ENCODE data around the gene FCRL1. TPM values are rescaled to one million over a fixed set of nuclear protein-coding genes. Genes with fewer than 3 reads are reported as not detected.

FCRL1 gene
- total and polyA plus RNA-seq, 2 donors: 0.61 to 4.0 TPM

DNA sequence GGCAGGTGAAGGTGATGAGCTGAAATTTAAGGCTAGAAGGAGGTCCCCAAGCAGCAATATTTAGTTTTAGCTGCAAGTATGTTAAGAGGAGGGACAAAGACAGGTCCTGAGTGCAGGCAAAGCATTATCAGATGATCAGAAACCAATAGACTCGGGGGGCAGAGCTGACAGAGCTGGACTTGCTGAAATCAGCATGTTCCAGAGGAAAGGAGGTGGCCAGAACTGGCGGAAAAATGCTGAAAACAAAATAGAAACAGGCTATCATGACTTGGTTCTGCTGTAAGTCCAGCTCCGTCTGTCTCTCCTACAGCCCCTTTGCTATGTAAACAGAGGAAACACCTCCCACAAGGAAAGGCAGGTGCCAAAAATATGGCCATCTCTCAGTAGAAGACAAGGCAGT, 21.8 kb upstream of the FCRL1 start, which contains the start of gene CD5L:
Gene CD5L, minus strand, starts transcription at position 101 of the 400 bp plus-strand sequence. CDS start 107 bp downstream, outside the sequence.
- no peaks in the 10 kb centered on the region for H3K36me3 ChIP-seq (ENCODE audit: control insufficient read depth in 2 of 2, insufficient read depth in 2 of 2, low read length in 1 of 2)
- H3K4me1 ChIP-seq (ENCODE audit: control insufficient read depth in 2 of 2, insufficient read depth in 2 of 2, low read length in 2 of 2): no peaks in the 10 kb centered on the region
- H3K9me3 ChIP-seq (ENCODE audit: control insufficient read depth in 2 of 2, insufficient read depth in 1 of 2, low read length in 1 of 2): no peaks in the 10 kb centered on the region
- H3K27ac ChIP-seq (ENCODE audit: low read depth in 1 of 2, low read length in 1 of 2): no peak within 1 kb of the TSS
- 90% methylated on average over 3 of the region's 3 CpGs for WGBS
- H3K27me3 ChIP-seq (ENCODE audit: control insufficient read depth in 2 of 2, insufficient read depth in 1 of 2, low read length in 1 of 2): no peaks in the 10 kb centered on the region
- H3K4me3 ChIP-seq (ENCODE audit: low read length in 2 of 2): no peak within 1 kb of the TSS
- no peak for DNase-seq (ENCODE audit: low read depth in 6 of 9, low spot score in 9 of 9)

DNA sequence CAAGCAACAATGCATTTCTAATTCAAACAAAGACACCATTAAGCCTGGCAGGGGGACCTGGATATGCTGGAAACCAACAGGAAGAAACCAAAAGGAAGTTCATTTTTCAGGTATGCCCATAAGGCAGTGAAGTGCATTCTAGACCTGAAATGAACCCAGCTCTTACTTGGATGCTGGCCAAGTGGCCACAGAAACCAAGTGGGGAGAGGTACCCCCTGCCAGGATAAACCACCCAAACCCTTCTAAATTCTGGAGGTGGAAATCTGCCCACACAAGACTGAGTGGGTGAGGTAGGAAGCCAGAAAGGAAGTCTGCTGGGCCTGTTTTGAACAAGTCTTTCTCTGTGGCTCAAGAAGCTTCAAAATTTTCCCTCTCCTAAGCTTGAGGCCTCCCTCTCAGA, 19.0 kb upstream of the FCRL1 start:
- H3K4me1 ChIP-seq (ENCODE audit: control insufficient read depth in 2 of 2, insufficient read depth in 2 of 2, low read length in 2 of 2): no peaks in the 10 kb centered on the region
- peaks cover 0 to 2% of the 10 kb centered on the region in 2 donors for H3K27me3 ChIP-seq (ENCODE audit: control insufficient read depth in 2 of 2, insufficient read depth in 1 of 2, low read length in 1 of 2)
- H3K4me3 ChIP-seq (ENCODE audit: low read length in 2 of 2): no peak overlapping the region
- H3K36me3 ChIP-seq (ENCODE audit: control insufficient read depth in 2 of 2, insufficient read depth in 2 of 2, low read length in 1 of 2): no peaks in the 10 kb centered on the region
- no peak for DNase-seq (ENCODE audit: low read depth in 6 of 9, low spot score in 9 of 9)
- H3K9me3 ChIP-seq (ENCODE audit: control insufficient read depth in 2 of 2, insufficient read depth in 1 of 2, low read length in 1 of 2): no peaks in the 10 kb centered on the region
- no peak overlapping the region for H3K27ac ChIP-seq (ENCODE audit: low read depth in 1 of 2, low read length in 1 of 2)

DNA sequence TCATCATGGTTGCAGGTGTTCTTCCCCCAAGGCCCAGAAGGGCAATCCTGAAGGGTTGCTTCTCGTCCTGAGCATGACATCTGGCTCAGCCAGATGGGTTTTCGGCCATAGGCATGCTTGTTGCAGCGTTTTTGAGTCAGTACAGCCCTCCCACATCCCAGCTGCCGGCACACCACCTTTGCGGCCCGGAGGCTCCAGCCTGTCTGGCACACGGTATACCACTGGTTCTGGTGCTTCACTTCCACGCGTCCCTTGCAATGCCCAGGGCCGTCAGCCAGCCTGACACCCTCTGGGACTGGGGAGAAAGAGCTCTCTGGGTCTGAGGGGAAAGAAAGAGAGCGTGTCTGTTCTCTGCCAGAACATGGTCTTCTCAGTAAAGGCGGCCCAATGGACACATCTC, 14.5 kb upstream of the FCRL1 start:
- H3K4me3 ChIP-seq (ENCODE audit: low read length in 2 of 2): no peak overlapping the region
- H3K36me3 ChIP-seq (ENCODE audit: control insufficient read depth in 2 of 2, insufficient read depth in 2 of 2, low read length in 1 of 2): no peaks in the 10 kb centered on the region
- H3K27me3 ChIP-seq (ENCODE audit: control insufficient read depth in 2 of 2, insufficient read depth in 1 of 2, low read length in 1 of 2): peaks cover 0 to 2% of the 10 kb centered on the region in 2 donors
- H3K4me1 ChIP-seq (ENCODE audit: control insufficient read depth in 2 of 2, insufficient read depth in 2 of 2, low read length in 2 of 2): no peaks in the 10 kb centered on the region
- H3K27ac ChIP-seq (ENCODE audit: low read depth in 1 of 2, low read length in 1 of 2): no peak overlapping the region
- WGBS: 94% methylated on average over 12 of the region's 12 CpGs
- DNase-seq (ENCODE audit: low read depth in 6 of 9, low spot score in 9 of 9): no peak
- no peaks in the 10 kb centered on the region for H3K9me3 ChIP-seq (ENCODE audit: control insufficient read depth in 2 of 2, insufficient read depth in 1 of 2, low read length in 1 of 2)

DNA sequence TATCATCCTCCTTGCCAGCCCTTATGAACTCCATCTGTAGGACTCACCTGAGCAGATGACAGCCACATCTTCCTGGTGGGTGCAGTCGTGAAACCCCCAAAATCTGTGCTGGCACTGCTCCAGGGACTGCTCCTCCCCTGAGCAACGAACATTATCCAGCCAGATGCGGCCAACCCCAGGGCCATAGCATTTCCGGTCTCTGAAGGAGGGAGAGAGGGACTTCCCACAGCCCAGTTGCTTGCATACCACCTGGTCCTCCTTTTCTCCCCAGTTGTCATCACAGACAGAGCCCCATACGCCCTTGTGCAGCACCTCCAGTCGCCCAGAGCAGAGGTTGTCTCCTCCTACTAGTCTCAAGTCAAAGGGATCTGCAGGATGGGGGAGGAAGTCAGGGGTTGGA, 13.2 kb upstream of the FCRL1 start:
- no peaks in the 10 kb centered on the region for H3K9me3 ChIP-seq (ENCODE audit: control insufficient read depth in 2 of 2, insufficient read depth in 1 of 2, low read length in 1 of 2)
- DNase-seq (ENCODE audit: low read depth in 6 of 9, low spot score in 9 of 9): no peak
- peaks cover 0 to 2% of the 10 kb centered on the region in 2 donors for H3K27me3 ChIP-seq (ENCODE audit: control insufficient read depth in 2 of 2, insufficient read depth in 1 of 2, low read length in 1 of 2)
- H3K4me1 ChIP-seq (ENCODE audit: control insufficient read depth in 2 of 2, insufficient read depth in 2 of 2, low read length in 2 of 2): no peaks in the 10 kb centered on the region
- H3K36me3 ChIP-seq (ENCODE audit: control insufficient read depth in 2 of 2, insufficient read depth in 2 of 2, low read length in 1 of 2): no peaks in the 10 kb centered on the region
- 92% methylated on average over 6 of the region's 6 CpGs for WGBS
- H3K4me3 ChIP-seq (ENCODE audit: low read length in 2 of 2): no peak overlapping the region
- H3K27ac ChIP-seq (ENCODE audit: low read depth in 1 of 2, low read length in 1 of 2): no peak overlapping the region

DNA sequence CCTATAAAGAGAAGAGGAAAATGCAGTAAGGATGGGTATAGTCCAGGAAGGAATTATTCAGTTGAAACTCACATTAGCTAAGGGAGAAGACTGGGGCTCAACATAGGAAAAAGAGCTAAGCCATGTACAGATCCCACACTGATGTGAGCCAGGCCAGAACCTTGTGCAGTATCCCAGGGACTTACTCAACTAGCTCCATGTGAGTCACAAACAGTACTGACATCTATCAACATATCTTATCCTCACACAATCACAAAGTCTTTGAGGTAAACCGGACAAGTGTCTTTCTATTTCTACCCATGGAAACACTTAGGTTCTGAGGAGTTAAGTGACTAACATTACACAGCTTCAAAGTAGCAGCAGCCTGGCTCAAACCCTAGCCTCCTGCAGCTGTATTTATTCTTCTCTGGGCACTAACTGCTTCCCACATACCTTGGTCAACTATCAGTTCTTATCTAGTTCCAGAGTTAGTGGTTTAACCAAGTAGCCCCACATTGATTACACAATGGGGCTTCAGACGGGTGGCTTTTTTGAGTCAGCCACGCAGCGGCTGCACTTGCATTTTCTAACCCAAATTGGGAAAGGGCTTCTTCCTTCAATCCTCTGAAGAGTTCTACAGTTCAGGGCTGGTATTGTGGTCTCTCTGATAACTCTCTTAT, 12.2 kb upstream of the FCRL1 start:
- no peak overlapping the region for H3K27ac ChIP-seq (ENCODE audit: low read depth in 1 of 2, low read length in 1 of 2)
- no peaks in the 10 kb centered on the region for H3K36me3 ChIP-seq (ENCODE audit: control insufficient read depth in 2 of 2, insufficient read depth in 2 of 2, low read length in 1 of 2)
- no peaks in the 10 kb centered on the region for H3K9me3 ChIP-seq (ENCODE audit: control insufficient read depth in 2 of 2, insufficient read depth in 1 of 2, low read length in 1 of 2)
- DNase-seq (ENCODE audit: low read depth in 6 of 9, low spot score in 9 of 9): no peak
- no peak overlapping the region for H3K4me3 ChIP-seq (ENCODE audit: low read length in 2 of 2)
- H3K4me1 ChIP-seq (ENCODE audit: control insufficient read depth in 2 of 2, insufficient read depth in 2 of 2, low read length in 2 of 2): no peaks in the 10 kb centered on the region
- H3K27me3 ChIP-seq (ENCODE audit: control insufficient read depth in 2 of 2, insufficient read depth in 1 of 2, low read length in 1 of 2): peaks cover 0 to 2% of the 10 kb centered on the region in 2 donors
- 95% methylated on average over 4 of the region's 4 CpGs for WGBS

DNA sequence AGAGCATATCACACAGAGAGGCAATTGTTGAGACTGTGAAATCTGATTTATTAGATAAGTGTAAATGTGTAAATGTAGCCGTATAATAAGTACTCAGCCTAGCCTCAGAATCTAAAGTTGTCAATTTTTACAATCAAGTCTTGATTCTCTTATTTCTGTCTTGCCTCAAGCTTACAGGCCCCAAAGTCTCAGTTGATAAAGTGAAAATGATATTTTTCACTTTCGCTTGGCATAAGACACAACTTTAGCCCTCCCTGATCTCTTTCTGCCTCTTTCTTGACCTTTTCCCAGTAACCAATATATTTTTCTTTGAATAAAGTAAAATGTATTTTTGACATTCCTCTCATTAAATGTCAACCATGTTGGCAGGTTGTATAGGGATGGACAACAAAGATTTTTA, 11.0 kb upstream of the FCRL1 start:
- Histone ChIP-seq H3K9me3 (ENCODE audit: control insufficient read depth in 2 of 2, insufficient read depth in 1 of 2, low read length in 1 of 2) (no peaks in the 10 kb centered on the region), H3K4me1 (ENCODE audit: control insufficient read depth in 2 of 2, insufficient read depth in 2 of 2, low read length in 2 of 2) (no peaks in the 10 kb centered on the region), H3K36me3 (ENCODE audit: control insufficient read depth in 2 of 2, insufficient read depth in 2 of 2, low read length in 1 of 2) (no peaks in the 10 kb centered on the region), H3K27ac (ENCODE audit: low read depth in 1 of 2, low read length in 1 of 2) (no peak overlapping the region), H3K27me3 (ENCODE audit: control insufficient read depth in 2 of 2, insufficient read depth in 1 of 2, low read length in 1 of 2) (peaks cover 0 to 2% of the 10 kb centered on the region in 2 donors), H3K4me3 (ENCODE audit: low read length in 2 of 2) (no peak overlapping the region)
- DNase-seq (ENCODE audit: low read depth in 6 of 9, low spot score in 9 of 9): no peak
- 97% methylated on average over 2 of the region's 2 CpGs for WGBS

DNA sequence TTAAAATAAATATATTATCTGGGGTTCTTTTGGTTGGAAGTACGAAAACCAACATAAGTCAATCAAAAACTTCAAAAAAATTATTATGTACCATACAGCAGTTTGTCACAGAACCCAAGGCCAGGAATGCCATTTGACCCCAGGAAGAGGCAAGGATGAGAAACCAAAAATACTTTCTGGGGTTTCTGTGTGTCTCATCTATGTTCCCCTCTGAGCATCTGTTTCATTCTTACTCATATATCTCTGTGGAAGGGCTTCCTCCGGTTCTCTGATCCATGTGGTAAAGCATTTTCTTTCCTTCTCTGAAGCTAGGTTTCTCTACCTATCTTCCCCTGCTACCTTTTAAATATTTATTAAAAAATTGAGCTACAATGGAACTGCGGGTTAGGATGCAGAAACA, 9.8 kb upstream of the FCRL1 start:
- Histone ChIP-seq H3K27me3 (ENCODE audit: control insufficient read depth in 2 of 2, insufficient read depth in 1 of 2, low read length in 1 of 2) (peaks cover 0 to 2% of the 10 kb centered on the region in 2 donors), H3K4me1 (ENCODE audit: control insufficient read depth in 2 of 2, insufficient read depth in 2 of 2, low read length in 2 of 2) (no peaks in the 10 kb centered on the region), H3K36me3 (ENCODE audit: control insufficient read depth in 2 of 2, insufficient read depth in 2 of 2, low read length in 1 of 2) (no peaks in the 10 kb centered on the region), H3K4me3 (ENCODE audit: low read length in 2 of 2) (no peak overlapping the region), H3K27ac (ENCODE audit: low read depth in 1 of 2, low read length in 1 of 2) (no peak overlapping the region), H3K9me3 (ENCODE audit: control insufficient read depth in 2 of 2, insufficient read depth in 1 of 2, low read length in 1 of 2) (no peaks in the 10 kb centered on the region)
- DNase-seq (ENCODE audit: low read depth in 6 of 9, low spot score in 9 of 9): no peak
- 96% methylated on average over 3 of the region's 3 CpGs for WGBS

DNA sequence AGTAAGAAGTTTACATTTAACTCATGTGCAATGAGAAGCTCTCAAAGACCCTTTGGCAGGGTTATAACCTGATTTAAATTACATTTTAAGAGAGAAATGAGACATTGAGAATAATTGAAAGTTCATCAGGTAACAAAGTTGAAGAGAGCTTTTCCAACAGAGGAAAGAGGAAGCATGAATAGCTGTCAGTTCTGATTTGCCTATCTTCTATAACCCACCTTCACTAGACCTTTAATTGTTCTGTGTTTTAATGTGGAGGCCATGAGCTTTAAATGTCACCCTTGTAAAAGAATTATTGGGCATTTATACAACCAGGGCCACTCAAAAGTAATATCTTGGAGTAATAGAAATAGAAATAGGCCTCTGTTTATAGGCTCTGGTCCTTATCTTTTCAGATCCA, 9.3 kb upstream of the FCRL1 start:
- no peak for DNase-seq (ENCODE audit: low read depth in 6 of 9, low spot score in 9 of 9)
- Histone ChIP-seq H3K27ac (ENCODE audit: low read depth in 1 of 2, low read length in 1 of 2) (no peak overlapping the region), H3K27me3 (ENCODE audit: control insufficient read depth in 2 of 2, insufficient read depth in 1 of 2, low read length in 1 of 2) (no peaks in the 10 kb centered on the region)

DNA sequence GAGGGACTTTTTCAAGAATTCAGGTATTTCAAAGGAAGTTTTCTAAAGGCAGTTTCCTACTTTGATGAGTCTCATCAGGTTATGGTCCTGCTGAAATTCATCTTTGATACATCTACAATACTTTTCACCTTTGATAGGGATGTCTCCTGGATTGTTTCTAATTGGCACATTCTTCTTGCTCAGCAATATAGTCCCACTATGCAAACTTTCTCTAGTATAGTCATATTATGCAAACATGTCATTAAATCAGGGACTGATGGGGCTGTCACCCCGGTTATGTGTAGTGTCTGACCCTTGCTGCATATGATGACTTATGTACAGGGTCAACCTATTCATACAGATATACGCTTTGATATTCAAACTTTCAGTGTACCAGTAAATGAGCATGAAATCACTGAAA, 379 bp upstream of the FCRL1 start:
- WGBS: 93% methylated on average over 2 of the region's 2 CpGs
- no peaks in the 10 kb centered on the region for H3K4me1 ChIP-seq (ENCODE audit: control insufficient read depth in 2 of 2, insufficient read depth in 2 of 2, low read length in 2 of 2)
- H3K9me3 ChIP-seq (ENCODE audit: control insufficient read depth in 2 of 2, insufficient read depth in 1 of 2, low read length in 1 of 2): no peaks in the 10 kb centered on the region
- H3K27ac ChIP-seq (ENCODE audit: low read depth in 1 of 2, low read length in 1 of 2): no peak overlapping the region
- no peak overlapping the region for H3K4me3 ChIP-seq (ENCODE audit: low read length in 2 of 2)
- no peaks in the 10 kb centered on the region for H3K36me3 ChIP-seq (ENCODE audit: control insufficient read depth in 2 of 2, insufficient read depth in 2 of 2, low read length in 1 of 2)
- DNase-seq (ENCODE audit: low read depth in 6 of 9, low spot score in 9 of 9): no peak
- no peaks in the 10 kb centered on the region for H3K27me3 ChIP-seq (ENCODE audit: control insufficient read depth in 2 of 2, insufficient read depth in 1 of 2, low read length in 1 of 2)

More for the DNA sequence above, 9.3 kb upstream of the FCRL1 start:
- H3K36me3 ChIP-seq (ENCODE audit: control insufficient read depth in 2 of 2, insufficient read depth in 2 of 2, low read length in 1 of 2): no peaks in the 10 kb centered on the region
- no peak overlapping the region for H3K4me3 ChIP-seq (ENCODE audit: low read length in 2 of 2)
- no peaks in the 10 kb centered on the region for H3K9me3 ChIP-seq (ENCODE audit: control insufficient read depth in 2 of 2, insufficient read depth in 1 of 2, low read length in 1 of 2)
- no peaks in the 10 kb centered on the region for H3K4me1 ChIP-seq (ENCODE audit: control insufficient read depth in 2 of 2, insufficient read depth in 2 of 2, low read length in 2 of 2)
